Activated T-helper 2 cell treated with anti-CD3 and anti-CD28 coated beads, Interferon-gamma antibody, Interleukin-2, Interleukin-4, amounts not matched to agents 10 μg/mL and 5 μg/mL and 100 μg/mL, durations not matched to agents 14 hours and 24 hours and 36 hours (primary cell): ENCODE measurements around the gene SURF2. TPM values are rescaled to one million over a fixed set of nuclear protein-coding genes. Genes with fewer than 3 reads are reported as not detected.

Experiments
- DNase-seq: peaks from one replicate; pipeline ENCODE4 v3.0.0; 2021; ENCODE audit warnings: low spot score
- H3K27ac Mint-ChIP-seq: one replicate; pipeline ENCODE4 v1.8.0; 2021; ENCODE audit warnings: mixed read lengths
- H3K27me3 Mint-ChIP-seq: one replicate; pipeline ENCODE4 v1.8.0; 2021; ENCODE audit warnings: low read depth, mixed read lengths
- H3K36me3 Mint-ChIP-seq: one replicate; pipeline ENCODE4 v1.8.0; 2021; ENCODE audit warnings: low read depth, mixed read lengths
- H3K4me1 Mint-ChIP-seq: one replicate; pipeline ENCODE4 v1.8.0; 2021; ENCODE audit warnings: low read depth, mixed read lengths
- H3K4me3 Mint-ChIP-seq: one replicate; pipeline ENCODE4 v1.8.0; 2021; ENCODE audit warnings: low read depth, mild to moderate bottlenecking, moderate library complexity, mixed read lengths
- H3K9me3 Mint-ChIP-seq: one replicate; pipeline ENCODE4 v1.8.0; 2021; ENCODE audit warnings: mixed read lengths
- intact Hi-C: fragments of 100-400 bp; cut with micrococcal nuclease; formaldehyde crosslinking; loops from one replicate; pipeline ENCODE4 v1.15.1; 2023
- total RNA-seq: library from RNA; stranded (reverse); gene quantifications from 2 replicates; pipeline ENCODE4 v1.2.3, GENCODE V29; 2022

Gene SURF2
- total RNA-seq, 1 donor from 2014 or later = 16.9 TPM

DNA sequence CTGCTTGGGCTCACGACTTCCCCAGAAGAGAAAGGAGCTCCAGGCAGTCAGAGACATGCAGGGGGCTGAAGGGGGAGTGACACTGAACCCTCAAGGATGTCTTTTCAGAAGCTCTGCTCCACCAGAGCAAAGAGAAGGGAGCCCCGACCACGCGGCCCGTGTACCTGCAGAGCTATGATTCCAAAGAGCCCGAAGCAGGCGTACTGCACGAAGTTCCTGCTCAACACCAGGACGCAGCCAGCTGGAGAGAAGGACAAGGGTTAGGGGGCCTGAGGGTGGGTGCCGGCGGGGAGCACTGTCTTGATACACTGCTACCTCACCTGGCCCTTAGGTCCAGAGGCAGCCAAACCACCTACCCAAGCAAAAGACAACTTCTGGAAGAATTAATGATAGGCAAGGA is 10.1 kb downstream of the SURF2 start:
- H3K4me1 Mint-ChIP-seq = peaks cover 42% of the 10 kb centered on the region
- peaks cover 91% of the 10 kb centered on the region for H3K36me3 Mint-ChIP-seq
- intact Hi-C loops = no loop called here
- no peaks in the 10 kb centered on the region for H3K27me3 Mint-ChIP-seq
- DNase-seq = no peak
- H3K27ac Mint-ChIP-seq = no peak overlapping the region
- no peaks in the 10 kb centered on the region for H3K9me3 Mint-ChIP-seq
- no peak overlapping the region for H3K4me3 Mint-ChIP-seq

DNA sequence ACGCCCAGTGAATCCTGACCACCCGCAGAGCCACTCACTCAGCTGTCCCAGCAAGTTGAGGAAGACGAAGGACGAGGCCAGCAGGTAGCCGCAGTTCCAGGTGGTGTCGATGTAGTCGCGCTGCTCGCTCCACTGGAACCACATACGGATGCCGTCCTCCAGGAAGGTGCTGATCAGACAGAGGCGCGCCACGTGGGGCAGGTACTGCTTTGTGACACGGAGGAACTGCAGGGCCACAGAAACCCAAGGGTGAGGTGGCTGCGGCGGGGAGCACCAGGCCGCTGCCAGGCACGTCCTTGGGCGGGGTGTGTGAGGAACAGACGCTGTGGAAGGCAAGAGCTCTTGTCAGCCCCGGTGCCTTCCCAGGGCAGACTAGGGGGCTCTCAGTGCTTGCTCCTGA is 10.9 kb downstream of the SURF2 start:
- no peak overlapping the region for H3K4me3 Mint-ChIP-seq
- H3K4me1 Mint-ChIP-seq = peaks cover 44% of the 10 kb centered on the region
- intact Hi-C loops = no loop called here
- H3K27me3 Mint-ChIP-seq = no peaks in the 10 kb centered on the region
- H3K36me3 Mint-ChIP-seq = peaks cover 90% of the 10 kb centered on the region
- DNase-seq = no peak
- no peaks in the 10 kb centered on the region for H3K9me3 Mint-ChIP-seq
- H3K27ac Mint-ChIP-seq = no peak overlapping the region

DNA sequence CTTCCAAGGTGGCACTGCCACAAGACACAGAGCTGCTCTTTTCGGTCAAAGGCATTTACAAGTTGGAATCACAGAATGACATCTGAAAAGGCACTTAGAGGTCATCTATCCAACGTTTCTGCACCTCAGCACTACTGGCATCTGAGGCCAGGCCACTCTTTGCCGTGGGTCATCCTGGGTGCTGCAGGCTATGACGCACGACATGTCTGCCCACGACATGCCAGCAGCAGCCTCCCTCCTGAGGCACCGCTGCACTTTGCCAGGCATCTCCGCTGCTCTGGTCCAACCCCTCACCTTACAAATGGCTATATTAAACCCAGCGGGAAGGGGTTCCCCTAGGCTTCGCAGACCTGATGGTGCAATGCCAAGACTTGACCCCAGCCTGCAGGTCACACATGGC is 11.4 kb downstream of the SURF2 start:
- no peaks in the 10 kb centered on the region for H3K9me3 Mint-ChIP-seq
- H3K4me1 Mint-ChIP-seq = peaks cover 49% of the 10 kb centered on the region
- H3K27ac Mint-ChIP-seq = no peak overlapping the region
- peaks cover 92% of the 10 kb centered on the region for H3K36me3 Mint-ChIP-seq
- intact Hi-C loops = no loop called here
- no peaks in the 10 kb centered on the region for H3K27me3 Mint-ChIP-seq
- H3K4me3 Mint-ChIP-seq = no peak overlapping the region
- DNase-seq = no peak

DNA sequence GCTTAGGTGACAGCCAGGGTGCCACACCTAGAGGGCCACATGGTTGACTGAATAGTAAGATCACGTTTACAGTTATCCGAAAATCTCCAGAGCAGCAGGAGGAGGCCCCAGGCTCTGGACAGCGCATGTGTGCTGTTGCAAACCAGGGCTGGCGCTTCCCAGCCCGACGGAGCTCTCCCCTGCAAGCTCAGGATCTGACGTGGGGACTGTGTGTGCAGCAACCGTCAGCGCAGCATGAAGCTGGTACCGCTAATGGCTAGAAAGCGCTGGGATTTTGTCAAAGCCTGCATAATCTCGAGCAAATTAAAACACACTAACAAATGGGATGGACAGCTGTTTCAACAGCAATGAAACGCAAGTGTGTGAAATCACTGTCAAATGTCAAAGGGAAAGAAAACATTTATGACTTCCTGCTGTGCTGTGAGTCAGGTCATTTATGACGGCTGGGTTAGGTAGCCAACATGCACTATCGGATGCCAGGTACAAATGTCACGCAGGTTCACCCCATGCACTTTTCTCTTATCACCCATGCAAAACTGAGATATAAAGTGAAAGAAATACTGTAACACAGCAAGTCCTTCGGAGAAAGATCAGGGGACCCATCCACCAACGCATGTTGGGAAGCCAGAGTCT is 12.0 kb downstream of the SURF2 start:
- intact Hi-C loops = no loop called here
- DNase-seq = no peak
- peak overlapping the region; percentile 71 for H3K27ac Mint-ChIP-seq
- peaks cover 92% of the 10 kb centered on the region for H3K36me3 Mint-ChIP-seq
- no peaks in the 10 kb centered on the region for H3K9me3 Mint-ChIP-seq
- peaks cover 55% of the 10 kb centered on the region for H3K4me1 Mint-ChIP-seq
- H3K27me3 Mint-ChIP-seq = no peaks in the 10 kb centered on the region
- H3K4me3 Mint-ChIP-seq = peak overlapping the region; percentile 66

DNA sequence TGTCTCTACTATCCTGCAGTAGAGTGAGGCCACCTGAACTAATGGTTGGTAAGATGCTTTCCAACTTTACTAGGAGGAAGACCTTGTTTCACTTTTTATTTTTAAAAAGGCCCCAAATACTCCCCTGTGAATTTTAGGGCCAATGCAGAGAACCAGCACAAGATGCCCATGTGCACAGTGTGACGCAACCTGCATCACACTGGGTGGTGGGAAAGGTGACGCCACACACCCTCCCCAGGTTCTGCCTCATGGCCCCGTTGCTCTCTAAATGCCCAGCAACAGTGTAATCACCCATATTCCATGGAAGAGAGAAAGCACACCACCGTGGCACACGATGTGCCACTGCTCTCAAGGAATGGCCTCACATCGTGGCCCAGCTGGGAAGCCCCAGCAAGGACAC is 13.1 kb downstream of the SURF2 start:
- DNase-seq = no peak
- intact Hi-C loops = no loop called here

DNA sequence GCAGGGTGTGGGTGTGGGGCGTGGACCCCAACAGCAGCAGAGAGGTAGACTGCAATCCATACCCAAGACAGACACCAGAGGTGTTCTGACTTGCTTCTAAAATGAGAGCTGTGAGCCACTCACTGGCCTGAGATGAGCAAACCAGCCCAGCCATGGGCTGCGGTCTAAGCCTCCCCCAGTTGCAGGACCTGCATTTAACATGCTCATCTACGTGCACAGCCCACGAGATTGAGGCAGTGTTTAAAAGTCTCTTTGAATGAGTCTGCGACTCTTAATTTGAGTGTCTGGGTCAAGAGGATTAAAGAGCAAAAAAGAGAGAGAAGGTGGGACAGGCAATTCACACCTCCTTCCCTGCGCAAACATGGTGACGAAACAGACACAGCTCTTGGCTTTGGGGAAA is 13.6 kb downstream of the SURF2 start:
- peak overlapping the region; percentile 81 for H3K4me3 Mint-ChIP-seq
- peaks cover 56% of the 10 kb centered on the region for H3K4me1 Mint-ChIP-seq
- intact Hi-C loops = loop anchor here (2.0 to 10.0 kb wide), 4 partner anchors 49 to 335 kb away; partner anchors contain the start of genes GTF3C5, REXO4 and SLC2A6
- no peaks in the 10 kb centered on the region for H3K9me3 Mint-ChIP-seq
- H3K27ac Mint-ChIP-seq = peak overlapping the region; percentile 97
- peaks cover 94% of the 10 kb centered on the region for H3K36me3 Mint-ChIP-seq
- DNase-seq = no peak
- H3K27me3 Mint-ChIP-seq = no peaks in the 10 kb centered on the region

More for the DNA sequence above, 13.1 kb downstream of the SURF2 start:
- Mint-ChIP-seq H3K4me1 (peaks cover 56% of the 10 kb centered on the region), H3K9me3 (no peaks in the 10 kb centered on the region), H3K36me3 (peaks cover 90% of the 10 kb centered on the region), H3K27ac (peak overlapping the region; percentile 97), H3K4me3 (peak overlapping the region; percentile 81), H3K27me3 (no peaks in the 10 kb centered on the region)

- no peak for DNase-seq
- Mint-ChIP-seq H3K27ac (peak overlapping the region; percentile 97), H3K9me3 (no peaks in the 10 kb centered on the region), H3K4me3 (peak overlapping the region; percentile 81), H3K36me3 (peaks cover 89% of the 10 kb centered on the region), H3K4me1 (peaks cover 56% of the 10 kb centered on the region), H3K27me3 (no peaks in the 10 kb centered on the region)
- intact Hi-C loops = loop anchor here (1.0 to 10.0 kb wide), 7 partner anchors 14 to 336 kb away; partner anchors contain the start of genes GTF3C5, MED22, REXO4 and RPL7A
Observed at GRCh38 chr9:133370685-133371084, 14.3 kb downstream of the SURF2 start.

DNA sequence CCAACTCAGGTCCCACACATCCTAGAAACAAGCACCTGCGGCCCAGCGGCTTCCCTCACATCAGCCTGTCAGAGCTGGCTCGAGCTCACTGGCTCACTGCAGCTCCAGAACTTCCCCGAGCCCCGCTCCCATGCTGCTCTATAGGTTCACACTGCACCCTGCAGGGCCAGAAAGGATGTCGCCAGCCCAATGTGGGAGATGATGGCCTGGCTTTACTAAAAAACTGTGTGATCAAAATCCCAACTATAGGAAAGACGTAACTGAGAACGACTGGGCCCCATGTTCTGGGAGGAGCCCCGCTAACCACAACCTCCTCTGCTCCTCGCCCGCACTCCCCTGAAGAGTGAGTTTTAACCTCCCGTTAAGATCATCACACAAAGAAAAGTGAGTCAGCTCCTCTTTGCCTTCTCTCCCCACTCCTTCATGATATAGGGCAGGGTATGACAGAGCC is 14.9 kb downstream of the SURF2 start:
- peak; percentile 66 for DNase-seq
- H3K9me3 Mint-ChIP-seq = no peaks in the 10 kb centered on the region
- intact Hi-C loops = loop anchor here (1.0 to 10.0 kb wide), 7 partner anchors 15 to 336 kb away; partner anchors contain the start of genes GTF3C5, MED22, REXO4 and RPL7A
- H3K4me3 Mint-ChIP-seq = peak overlapping the region; percentile 81
- H3K27me3 Mint-ChIP-seq = no peaks in the 10 kb centered on the region
- H3K27ac Mint-ChIP-seq = peak overlapping the region; percentile 97
- peaks cover 53% of the 10 kb centered on the region for H3K4me1 Mint-ChIP-seq
- peaks cover 83% of the 10 kb centered on the region for H3K36me3 Mint-ChIP-seq

DNA sequence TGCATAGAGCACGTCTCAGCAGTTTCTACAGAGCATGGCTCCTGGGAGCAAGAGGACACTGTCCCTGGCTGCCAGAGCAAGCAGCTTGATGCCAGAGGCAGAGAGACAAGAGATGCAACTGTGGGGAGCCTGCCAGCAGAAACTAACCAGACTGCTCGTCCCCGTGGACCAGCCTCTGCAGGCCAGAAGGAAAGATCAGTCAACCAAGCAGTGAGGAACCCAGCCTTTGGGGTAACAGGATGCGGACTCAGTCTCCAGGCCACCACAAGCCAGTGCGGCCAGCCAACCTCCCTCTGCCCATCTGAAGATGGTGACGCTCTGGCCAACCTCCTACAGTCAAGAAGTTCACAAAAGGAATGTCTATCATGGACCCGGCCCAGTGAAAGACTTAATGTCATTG is 15.8 kb downstream of the SURF2 start:
- H3K27ac Mint-ChIP-seq = peak overlapping the region; percentile 97
- H3K9me3 Mint-ChIP-seq = no peaks in the 10 kb centered on the region
- peaks cover 76% of the 10 kb centered on the region for H3K36me3 Mint-ChIP-seq
- H3K4me3 Mint-ChIP-seq = peak overlapping the region; percentile 81
- peaks cover 50% of the 10 kb centered on the region for H3K4me1 Mint-ChIP-seq
- H3K27me3 Mint-ChIP-seq = no peaks in the 10 kb centered on the region
- intact Hi-C loops = loop anchor here (5.0 to 10.0 kb wide), 3 partner anchors 105 to 337 kb away; partner anchors contain the start of genes GTF3C5 and SLC2A6
- no peak for DNase-seq

- H3K4me1 Mint-ChIP-seq = peaks cover 37% of the 10 kb centered on the region
- H3K27ac Mint-ChIP-seq = peak overlapping the region; percentile 96
- peaks cover 2% of the 10 kb centered on the region for H3K27me3 Mint-ChIP-seq
- intact Hi-C loops = loop anchor here (5.0 to 10.0 kb wide), 3 partner anchors 103 to 340 kb away; partner anchors contain the start of genes GTF3C5 and SLC2A6
- no peak for DNase-seq
- H3K9me3 Mint-ChIP-seq = no peaks in the 10 kb centered on the region
- peak overlapping the region; percentile 87 for H3K4me3 Mint-ChIP-seq
- H3K36me3 Mint-ChIP-seq = peaks cover 52% of the 10 kb centered on the region
Observed at GRCh38 chr9:133374612-133375115, 18.3 kb downstream of the SURF2 start.

DNA sequence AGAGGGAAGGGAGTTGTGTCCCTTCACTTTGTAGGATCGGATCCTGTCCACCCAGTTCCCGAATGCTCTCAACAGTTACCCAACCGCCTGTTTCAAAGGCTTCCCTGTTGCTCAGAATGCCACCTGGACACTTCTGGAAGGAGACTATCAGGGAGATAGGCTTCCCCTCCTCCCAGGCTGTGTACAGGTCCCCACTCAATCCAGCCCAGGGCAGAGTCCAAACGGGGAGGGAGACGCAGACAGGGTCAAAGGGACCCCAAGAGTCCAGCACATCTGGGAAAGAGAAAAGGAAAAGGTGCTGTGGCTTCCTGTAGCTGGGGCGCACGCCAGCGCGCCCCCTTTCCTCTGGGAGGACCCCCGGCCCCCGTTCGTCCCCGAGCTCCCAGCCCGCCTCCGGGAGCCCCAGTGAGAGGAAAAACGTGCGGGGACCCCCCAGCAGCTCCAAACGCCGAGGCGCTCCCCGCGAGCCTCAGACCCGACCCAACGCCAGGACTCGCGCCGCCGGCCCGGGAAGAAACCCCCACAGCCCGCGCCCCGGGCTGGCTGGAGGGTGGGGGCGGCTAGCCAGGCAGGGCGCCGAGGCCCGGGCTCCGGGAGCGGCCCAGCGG is 18.9 kb downstream of the SURF2 start:
- peaks cover 32% of the 10 kb centered on the region for H3K4me1 Mint-ChIP-seq
- intact Hi-C loops = loop anchor here (10.0 kb wide), 2 partner anchors 230 to 340 kb away; partner anchors contain the start of gene GTF3C5

GRCh38 chr9:133375724-133376654 is 19.6 kb downstream of the SURF2 start, which contains the start of the genes STKLD1 and SURF4:
STKLD1 (plus strand) TSS chr9:133376366; CDS start chr9:133376474, 108 bp downstream.
SURF4 (minus strand) TSS chr9:133376060; CDS start chr9:133375969, 91 bp downstream.
- Mint-ChIP-seq H3K27ac (peak within 1 kb of the TSS; percentile 96), H3K27me3 (peaks cover 2% of the 10 kb centered on the region), H3K9me3 (no peaks in the 10 kb centered on the region), H3K36me3 (peaks cover 39% of the 10 kb centered on the region), H3K4me1 (peaks cover 25% of the 10 kb centered on the region), H3K4me3 (peak within 1 kb of the TSS; percentile 87)
- intact Hi-C loops = loop anchor here (1.0 to 10.0 kb wide), 4 partner anchors 28 to 341 kb away; partner anchors contain the start of genes GTF3C5, MED22, REXO4 and RPL7A
- peak; percentile 96 for DNase-seq

More for the DNA sequence above, 18.9 kb downstream of the SURF2 start:
- Mint-ChIP-seq H3K36me3 (peaks cover 47% of the 10 kb centered on the region), H3K27me3 (peaks cover 2% of the 10 kb centered on the region), H3K9me3 (no peaks in the 10 kb centered on the region), H3K4me3 (peak overlapping the region; percentile 87), H3K27ac (peak overlapping the region; percentile 96)
- no peak for DNase-seq
